Activated CD8-positive, alpha-beta memory T cell treated with anti-CD3 and anti-CD28 coated beads for 1 hour (primary cell): ENCODE results near the gene BTBD16.

Experiments
- DNase-seq, 2 donors: peaks; one replicate each; pipeline ENCODE4 v3.0.0-alpha.2; 2020; ENCODE audit warnings: low read depth in 1 of 2; ENCODE audit errors: extremely low read depth in 1 of 2

Gene BTBD16

DNA sequence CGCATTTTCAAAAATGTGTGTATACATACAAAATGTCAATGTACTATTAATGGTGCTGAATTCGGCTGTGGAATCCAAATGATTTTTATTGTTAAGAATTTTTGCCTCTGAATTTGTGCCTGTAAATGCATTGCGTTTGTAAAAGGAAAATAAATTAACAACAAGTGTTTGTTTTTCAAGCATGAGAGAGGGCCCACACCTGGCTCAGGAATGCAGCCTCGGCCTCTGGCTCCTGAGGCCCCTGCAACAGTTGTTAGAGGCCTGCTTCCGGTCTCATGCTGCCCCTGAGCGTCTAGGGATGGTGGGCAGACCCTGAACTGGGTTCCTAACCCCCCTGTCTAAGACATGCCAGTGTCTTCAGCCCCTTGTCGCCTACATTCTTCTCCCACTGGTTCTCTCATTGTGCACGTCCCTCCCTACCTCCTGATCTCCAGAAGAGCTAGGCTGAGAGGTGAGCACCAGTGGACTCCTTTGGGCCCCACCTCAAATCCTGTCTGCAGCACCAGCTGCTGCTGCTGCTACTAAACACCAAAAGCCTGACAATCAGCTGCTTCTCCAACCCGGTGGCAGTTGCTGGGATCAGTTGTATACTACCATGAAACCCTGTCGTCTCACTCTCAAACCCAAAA lies 1.9 kb upstream of the BTBD16 start:
- DNase-seq: no peak

DNA sequence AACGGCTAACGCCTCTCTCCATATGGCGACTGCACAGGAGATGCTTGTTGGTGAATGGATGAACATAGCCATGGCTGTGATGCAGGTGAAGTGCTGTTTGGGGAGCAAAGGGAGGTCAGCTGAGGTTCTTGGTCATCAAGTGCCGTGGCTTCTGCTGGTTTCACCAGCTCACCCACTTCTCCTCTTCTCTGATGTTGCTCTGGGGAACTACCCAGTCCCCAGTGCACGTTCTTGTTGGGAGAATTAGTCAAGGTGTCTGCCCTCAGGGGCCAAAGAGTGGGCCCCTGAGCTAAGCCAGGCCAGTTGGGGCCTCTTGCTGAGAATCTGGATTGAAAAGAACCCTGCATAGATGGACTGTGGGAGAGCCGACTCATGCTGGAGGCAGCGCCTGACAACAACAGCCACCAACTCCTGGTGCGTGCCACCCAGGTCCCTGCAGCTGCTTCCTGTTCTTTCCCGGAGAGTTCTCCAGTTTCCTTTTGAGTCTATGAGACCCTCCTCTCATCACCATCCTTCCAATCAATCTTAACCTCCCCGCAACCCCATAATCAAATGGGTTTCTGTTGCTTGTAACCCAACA lies 3.0 kb downstream of the BTBD16 start:
- no peak for DNase-seq

DNA sequence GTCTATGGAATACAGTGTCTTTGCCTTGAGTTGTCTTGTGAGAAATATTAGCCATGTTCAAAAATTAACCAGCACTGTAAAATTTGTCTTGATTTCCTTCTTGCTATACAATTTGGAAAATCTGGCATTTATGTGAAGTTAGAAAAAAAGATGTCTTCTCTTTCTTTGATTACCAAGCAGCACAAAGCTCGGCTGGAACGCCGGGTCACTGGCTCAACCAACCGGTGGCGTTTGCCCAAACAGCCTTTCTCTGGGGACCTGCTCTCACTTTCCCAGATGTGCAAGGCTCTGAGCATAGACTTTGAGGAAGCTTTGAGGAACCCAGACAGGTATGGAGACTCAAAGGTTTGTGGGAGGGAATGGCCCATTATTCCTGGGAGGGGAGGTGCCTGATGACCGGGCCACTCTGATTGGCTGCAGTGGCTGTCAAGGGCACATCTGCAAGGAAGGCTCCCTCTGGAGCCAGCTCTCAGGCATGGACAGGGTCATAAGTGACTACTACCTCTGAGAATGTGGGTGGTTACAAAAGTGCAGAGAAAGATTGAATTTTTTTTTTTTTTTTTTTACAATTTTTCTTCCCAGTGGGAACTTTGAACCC lies 5.6 kb downstream of the BTBD16 start:
- no peak for DNase-seq

DNA sequence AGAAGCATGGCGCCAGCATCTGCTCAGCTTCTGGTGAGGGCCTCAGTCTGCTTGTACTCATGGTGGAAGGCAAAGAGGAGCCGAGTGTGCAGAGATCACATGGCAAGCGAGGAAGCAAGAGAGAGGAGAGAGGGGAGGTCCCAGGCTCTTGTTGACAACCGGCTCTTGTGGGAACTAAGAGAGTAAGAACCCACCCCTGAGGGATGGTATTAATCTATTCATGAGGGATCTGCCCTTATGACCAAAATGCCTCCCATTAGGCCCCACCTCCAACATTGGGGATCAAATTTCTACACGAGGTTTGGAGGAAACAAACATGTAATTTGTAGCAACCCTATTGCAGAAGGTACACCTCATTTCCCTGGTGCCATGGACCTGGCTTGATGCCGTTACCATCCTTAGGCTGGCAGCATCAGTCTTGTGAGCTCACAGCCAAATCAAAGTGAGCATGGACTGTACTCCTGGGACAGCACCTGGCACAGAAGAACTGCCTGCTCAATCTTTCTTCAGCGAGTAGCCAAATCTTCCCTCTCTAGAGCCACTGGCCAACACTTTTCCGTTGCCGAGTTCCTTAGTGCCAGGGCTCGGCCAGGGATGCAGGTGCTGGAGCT lies 6.5 kb downstream of the BTBD16 start:
- no peak for DNase-seq

DNA sequence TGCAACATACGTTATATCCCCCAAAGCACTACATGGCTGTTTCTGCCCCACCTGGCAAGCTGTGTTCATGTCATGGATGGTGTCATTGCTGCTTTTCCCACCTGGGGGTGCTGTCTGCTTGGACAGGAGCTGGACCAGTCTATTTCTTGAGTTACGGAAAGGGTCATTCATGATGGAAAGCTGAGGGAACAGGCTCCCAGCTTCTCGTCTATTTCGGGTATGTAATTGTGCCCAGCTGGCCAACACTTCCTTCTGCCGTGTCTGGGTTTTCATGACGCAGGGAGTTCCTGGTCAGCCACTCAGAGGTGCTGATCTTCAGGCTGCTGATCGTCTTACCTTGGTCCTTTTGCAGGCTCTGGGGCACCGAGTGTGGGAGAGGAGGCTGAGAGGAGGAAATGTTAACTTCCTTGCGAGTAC lies 8.6 kb downstream of the BTBD16 start:
- DNase-seq: no peak

DNA sequence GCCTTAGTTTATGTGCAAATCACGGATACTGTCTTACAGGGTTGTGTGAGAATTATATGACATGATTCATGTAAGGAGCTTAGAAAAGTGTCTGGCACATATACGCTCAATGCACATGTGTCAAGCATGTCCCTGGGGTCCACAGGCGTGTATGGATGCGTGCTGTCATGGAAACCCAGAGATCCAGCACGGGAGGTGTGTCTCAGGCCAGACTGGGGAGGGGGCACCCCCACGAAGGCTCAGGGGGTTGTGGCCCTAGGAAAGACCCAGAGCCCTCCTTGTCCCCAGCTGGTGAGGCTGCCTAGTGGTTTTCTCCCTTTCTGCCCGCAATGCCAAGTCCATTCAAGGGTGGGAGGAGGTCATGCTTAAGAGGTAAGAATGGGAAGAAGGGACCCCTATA lies 9.1 kb downstream of the BTBD16 start:
- DNase-seq: no peak

DNA sequence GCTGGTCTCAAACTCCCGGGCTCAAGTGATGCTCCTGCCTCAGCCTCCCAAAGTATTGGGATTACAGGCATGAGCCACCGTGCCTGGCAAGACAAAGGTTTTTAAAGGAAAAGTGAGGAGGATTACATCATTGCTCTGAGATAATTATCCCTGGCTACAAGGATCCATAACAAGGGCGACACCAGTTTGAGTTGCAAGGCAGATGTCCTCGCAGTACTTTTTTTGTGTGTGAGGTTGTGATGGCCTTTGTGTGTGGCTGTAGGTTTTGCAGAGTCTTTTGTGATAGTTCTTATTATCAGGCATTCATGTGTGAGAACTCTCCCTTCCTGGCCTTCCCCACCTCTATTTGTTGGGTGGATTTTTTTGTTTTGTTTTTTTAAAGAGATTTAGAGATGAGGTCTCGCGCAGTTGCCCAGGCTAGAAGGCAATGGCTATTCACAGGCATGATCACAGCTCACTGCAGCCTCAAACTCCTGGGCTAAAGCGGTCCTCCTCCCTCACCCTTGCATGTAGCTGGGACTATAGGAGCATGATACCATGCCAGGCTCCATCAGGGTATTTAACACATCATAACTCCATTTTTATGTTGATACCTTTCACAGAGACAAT lies 10.0 kb downstream of the BTBD16 start:
- no peak for DNase-seq

DNA sequence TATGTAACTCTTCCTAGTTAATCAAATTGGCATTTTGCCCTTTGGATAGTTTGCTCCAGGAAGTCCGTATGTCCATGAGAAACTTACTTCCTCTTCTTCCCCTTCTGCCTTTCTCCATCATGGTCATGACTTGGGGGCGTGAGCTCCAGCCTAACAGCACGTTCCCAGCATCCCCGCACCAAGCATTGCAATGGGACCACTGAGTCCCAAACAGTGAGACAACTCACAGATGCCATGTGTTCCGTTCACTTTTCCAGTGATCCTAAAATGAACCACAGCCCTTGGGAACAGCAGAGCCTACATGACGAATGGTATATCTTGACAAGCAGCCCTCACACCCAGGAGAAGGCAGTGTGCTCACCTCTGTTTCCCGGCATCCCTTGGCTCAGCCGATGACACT lies 10.7 kb downstream of the BTBD16 start:
- DNase-seq: no peak

DNA sequence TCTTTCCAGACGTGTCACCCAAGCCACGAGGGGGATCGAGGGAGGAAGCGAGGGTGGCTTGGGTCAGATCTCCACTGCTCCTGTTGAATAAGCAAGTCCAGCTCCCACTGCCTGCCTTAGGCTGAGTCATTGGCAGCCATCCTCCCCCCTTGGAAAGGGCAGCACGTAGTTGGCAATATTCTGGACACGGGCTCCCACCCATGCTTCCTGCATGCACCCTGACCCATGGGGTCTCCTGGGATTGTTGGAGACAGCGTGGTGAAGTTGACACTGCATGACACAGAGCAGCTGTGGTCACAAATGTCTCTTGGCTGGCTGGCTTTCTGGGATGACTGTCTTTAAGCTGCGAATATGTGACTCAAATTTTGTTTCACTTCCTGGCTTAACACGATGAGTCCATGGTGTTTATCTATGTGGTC lies 11.2 kb downstream of the BTBD16 start:
- DNase-seq: no peak

DNA sequence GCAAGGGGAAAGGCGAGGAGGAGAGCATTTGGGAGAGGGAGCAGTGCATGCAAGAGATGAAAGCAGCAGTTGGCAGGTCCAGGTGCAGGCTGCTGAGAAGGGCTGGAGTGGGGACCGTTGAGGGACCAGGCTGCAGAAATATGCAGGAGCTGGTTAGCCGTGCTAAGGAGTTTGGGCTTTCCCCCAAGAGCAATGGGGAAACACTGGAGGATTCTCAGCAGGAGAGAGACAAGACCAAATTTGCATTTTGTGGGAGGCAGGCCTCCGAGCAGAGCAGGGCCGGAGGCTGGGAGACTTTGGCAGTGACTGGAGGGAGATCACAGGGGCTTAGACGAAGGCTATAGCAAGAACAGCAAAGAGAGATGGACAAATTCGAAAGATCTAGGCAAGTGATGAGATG lies 11.8 kb downstream of the BTBD16 start:
- no peak for DNase-seq

DNA sequence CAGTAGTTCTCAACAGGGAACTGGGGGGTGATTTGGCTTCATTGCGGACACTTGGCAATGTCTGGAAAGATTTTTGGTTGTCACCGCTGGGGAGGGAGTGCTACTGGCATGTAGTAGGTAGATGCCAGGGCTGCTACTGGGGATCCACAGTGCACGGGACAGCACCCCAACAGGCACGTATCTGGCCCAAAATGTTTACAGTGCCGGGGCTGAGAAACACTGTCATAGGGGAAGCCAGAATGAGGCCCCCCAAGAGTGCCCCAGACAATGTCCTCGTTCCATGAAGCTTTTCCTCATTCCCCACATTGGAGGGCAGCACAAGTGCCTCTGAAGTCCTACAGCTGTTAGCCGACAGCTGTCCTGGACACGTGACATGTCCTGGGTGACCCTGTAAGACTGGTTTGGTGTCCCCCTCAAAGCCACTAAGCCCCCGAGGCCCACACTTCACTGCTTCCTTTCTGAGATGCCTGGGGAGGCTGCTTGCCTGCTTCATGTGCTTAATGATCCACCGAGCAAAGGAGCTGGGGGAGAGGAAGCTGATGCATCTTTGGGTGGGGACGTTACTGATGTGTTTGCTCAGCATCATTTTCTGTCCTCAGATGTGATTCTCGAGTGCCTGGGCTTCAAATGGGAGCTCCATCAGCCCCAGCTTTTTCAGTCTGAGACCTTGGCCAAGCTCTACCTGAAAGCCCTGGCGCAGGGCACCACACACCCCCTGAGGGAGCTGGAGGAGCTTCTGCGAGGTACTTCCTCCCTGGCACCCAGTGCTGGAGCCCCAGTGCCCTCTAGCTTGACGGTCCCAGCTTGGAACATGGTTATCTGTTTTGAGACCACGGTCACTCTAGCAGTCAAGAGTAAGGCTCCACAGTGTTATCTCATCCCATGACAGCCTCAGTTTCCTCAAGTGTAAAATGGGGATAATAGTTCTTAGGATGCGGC lies 14.7 kb downstream of the BTBD16 start:
- no peak for DNase-seq

DNA sequence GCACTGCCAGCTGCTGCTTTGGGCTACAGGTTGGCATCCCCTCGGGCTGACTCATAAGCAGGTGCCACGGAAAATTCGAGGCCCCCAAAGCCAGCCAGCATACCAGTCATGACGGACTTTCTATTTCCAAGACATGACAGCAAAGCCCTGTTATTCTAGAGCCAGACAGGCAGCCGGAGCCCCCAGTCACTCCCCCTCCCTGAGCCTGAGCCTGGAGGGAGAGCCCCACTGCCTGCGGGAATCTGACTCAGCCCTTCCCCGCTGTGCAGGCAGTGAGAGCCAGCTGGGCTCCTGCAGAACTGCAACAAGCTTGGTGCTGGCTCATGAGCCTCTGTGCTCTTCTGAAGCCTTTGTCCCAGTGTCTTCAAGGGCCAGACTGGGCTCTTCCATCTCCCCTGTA lies 15.8 kb downstream of the BTBD16 start:
- DNase-seq: no peak

DNA sequence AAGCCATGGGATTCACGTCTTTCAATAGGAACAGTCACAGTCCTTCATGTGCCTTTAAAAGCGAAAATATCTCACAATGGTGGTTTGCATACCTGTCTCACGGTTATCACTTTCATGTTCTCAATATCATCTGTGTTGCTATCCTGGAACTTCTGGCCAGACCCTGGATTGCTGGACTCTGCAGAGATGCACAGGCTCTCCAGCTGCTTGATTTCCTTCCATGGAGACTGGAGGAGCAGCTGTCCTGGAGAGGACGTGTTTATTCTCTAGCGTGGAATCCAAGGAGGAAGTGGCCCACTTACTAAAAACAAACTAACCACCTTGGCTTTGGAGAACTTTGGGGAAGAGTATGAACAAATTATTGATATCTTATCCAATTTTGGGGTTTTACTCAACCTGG lies 16.5 kb downstream of the BTBD16 start:
- no peak for DNase-seq

DNA sequence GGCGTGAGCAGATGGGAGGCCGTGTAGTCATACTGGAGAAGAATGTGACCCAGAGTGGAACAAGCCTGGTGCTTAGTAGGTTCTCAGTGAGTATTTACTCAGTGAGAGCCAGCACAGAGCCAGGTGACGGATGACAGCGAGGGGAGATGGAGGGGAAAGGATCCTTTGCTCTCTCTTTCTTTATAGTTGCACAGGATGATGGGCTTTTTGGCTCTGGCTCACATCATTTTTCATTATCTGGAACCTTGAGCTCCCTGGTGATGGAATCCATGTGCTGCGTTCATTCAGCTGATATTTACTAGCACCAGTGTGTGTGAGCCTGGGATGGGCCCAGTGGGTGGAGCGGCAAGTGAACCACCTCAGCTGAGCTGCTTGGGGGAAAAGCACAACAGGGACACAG lies 17.2 kb downstream of the BTBD16 start:
- no peak for DNase-seq

DNA sequence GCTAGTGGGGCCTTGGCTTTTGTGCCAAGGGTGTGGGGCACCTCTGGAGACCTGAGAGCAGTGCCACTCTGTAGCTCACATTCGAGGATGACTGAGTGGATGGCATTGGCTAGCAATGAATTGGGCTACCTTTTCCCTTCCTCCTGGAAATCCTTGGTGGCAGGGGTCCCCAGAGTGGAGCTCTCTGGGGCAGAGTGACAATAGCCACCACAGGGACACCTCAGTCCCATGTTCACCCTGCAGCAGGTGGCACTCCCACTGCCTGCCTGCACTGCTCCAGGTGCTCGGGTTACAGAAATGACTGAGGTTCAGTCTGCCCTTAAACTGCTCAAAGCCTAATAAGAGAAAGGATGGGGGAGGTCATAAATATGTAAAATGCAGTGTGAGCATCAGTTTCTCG lies 17.8 kb downstream of the BTBD16 start:
- no peak for DNase-seq

DNA sequence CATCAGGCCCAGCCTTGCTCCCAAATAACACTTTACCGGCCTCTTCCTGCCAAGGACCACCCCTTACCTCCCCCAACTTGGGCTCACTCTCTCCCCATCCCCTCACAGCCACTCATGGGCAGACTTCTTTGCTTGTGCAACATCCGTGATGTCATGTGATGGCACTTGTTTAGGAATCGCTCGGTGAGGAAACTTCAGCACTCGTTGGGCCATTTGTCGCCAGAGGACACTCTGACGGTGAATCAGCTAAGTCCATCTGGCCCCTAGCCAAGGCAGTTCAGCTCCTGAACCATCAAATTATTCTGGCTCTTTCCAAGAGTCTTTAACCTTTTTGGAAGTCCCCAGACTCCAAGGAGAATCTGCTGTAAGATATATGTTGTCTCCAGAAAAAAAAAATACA lies 19.2 kb downstream of the BTBD16 start:
- no peak for DNase-seq

DNA sequence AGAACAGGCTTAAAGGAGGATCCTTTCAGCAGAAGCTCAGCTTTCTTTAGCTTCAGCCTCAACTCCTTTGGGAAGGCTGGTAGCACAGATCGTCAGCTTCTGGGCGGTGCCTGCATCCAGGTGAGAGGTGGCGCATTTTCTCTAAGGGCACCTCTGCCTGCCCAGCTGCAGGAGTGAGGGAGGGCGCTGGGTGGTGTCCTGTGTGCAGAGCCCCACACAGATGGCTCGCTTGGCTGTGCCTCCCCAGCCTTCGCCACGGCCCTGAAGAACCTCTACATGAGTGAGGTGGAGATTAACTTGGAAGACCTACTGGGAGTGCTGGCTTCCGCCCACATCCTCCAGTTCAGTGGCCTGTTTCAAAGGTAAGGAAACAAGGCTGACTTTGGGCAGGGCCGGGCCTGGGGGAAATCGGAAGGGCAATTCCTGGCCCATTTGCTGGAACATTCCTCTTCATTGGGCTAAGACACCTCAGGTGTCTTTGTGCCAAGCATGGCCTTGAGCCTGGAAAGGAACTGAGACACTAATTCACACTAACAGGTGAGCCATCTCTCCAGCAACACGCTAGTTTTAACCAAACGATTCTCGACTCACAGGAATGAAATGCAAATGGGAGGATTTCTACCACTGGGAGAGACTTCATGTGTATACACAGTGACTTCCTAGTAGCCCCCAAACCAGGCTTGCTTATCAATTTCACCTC lies 19.9 kb downstream of the BTBD16 start:
- DNase-seq: no peak

DNA sequence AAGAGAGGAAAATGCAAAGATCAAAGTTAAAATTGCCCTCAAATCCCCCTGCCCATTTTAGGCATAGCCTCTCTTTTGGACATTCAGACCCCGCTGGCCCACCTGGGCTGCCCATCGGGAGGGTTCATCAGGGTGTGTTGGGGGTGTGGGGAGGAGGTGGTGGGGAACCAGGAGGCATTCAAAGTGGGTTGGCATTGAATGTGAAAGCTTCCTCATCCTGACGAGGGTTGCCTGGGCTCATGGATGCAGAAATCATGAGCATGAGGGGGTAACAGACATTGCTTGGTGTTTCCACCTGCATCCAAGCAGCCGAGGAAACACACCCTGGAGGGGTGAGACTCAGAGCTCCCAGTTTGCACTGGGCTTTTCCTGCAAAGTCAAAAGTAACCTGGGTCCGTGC lies 20.6 kb downstream of the BTBD16 start:
- no peak for DNase-seq

DNA sequence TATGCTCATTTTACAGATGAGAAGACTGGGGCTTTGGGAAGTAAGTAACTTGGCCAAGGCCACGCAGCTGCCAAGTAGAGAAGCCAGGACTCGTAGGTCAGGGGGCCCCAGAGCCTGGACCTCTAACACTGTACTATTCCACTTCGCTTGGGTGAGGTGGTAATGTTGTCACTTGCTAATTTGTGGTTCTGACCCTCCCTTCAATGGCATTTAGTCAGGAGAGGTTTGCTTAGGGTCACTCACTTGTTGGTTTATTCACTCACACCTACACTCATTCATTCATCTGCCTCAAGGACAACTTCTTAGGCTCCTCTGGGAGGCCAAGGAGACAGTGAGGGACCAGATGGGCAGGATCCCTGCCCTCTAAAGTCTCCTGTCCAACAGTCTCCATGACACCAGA lies 21.3 kb downstream of the BTBD16 start:
- no peak for DNase-seq
